Measurements from ENCODE around the gene ROCK2. TPM values are rescaled to one million over a fixed set of nuclear protein-coding genes. Genes with fewer than 3 reads are reported as not detected.

The ROCK2 gene
- polyA plus RNA-seq, 1 experiment: 6.0 TPM

GRCh38 chr2:11278219-11278618 is 66.2 kb downstream of the ROCK2 start:
- POLR2A ChIA-PET: no interaction called here
- CTCF ChIA-PET: no interaction called here

GRCh38 chr2:11275910-11276309 is 68.5 kb downstream of the ROCK2 start:
- Histone ChIP-seq H3K36me3 (ENCODE audit: control insufficient read depth, insufficient read depth, low read length) (no peaks in the 10 kb centered on the region), H3K27me3 (ENCODE audit: control insufficient read depth, insufficient read depth, low read length) (no peaks in the 10 kb centered on the region), H3K4me3 (ENCODE audit: low read depth, low read length) (no peak overlapping the region)
- CTCF ChIA-PET: no interaction called here
- DNase-seq (ENCODE audit: low read depth): no peak
- no peak for TF ChIP-seq CTCF (IDR thresholded peaks at IDR 0.05; ENCODE audit: insufficient read depth, low read depth, low read length)
- POLR2A ChIA-PET: no interaction called here

More at GRCh38 chr2:11278219-11278618, 66.2 kb downstream of the ROCK2 start:
- Histone ChIP-seq H3K27me3 (ENCODE audit: control insufficient read depth, insufficient read depth, low read length) (no peaks in the 10 kb centered on the region), H3K36me3 (ENCODE audit: control insufficient read depth, insufficient read depth, low read length) (no peaks in the 10 kb centered on the region), H3K4me3 (ENCODE audit: low read depth, low read length) (no peak overlapping the region)
- TF ChIP-seq CTCF (IDR thresholded peaks at IDR 0.05; ENCODE audit: insufficient read depth, low read depth, low read length): no peak
- DNase-seq (ENCODE audit: low read depth): no peak

- Histone ChIP-seq H3K27me3 (ENCODE audit: control insufficient read depth, insufficient read depth, low read length) (no peaks in the 10 kb centered on the region), H3K4me3 (ENCODE audit: low read depth, low read length) (no peak overlapping the region), H3K36me3 (ENCODE audit: control insufficient read depth, insufficient read depth, low read length) (no peaks in the 10 kb centered on the region; the same call in none of the 2 replicates)
- ChIA-PET CTCF (interaction anchor here (2.1 kb wide), 1 partner anchor 141 kb away, joined by 4 read pairs; no protein-coding TSS in a partner anchor), POLR2A (no interaction called here)
- no peak for TF ChIP-seq CTCF (IDR thresholded peaks at IDR 0.05; ENCODE audit: insufficient read depth, low read depth, low read length)
- DNase-seq (ENCODE audit: low read depth): no peak
Measured at GRCh38 chr2:11270891-11271290, 73.5 kb downstream of the ROCK2 start.

GRCh38 chr2:11267931-11268330 is 76.5 kb downstream of the ROCK2 start:
- CTCF ChIA-PET: no interaction called here
- POLR2A ChIA-PET: no interaction called here

GRCh38 chr2:11264818-11265217 is 79.6 kb downstream of the ROCK2 start:
- H3K4me3 ChIP-seq (ENCODE audit: low read depth, low read length): no peak overlapping the region
- no peak for TF ChIP-seq CTCF (IDR thresholded peaks at IDR 0.05; ENCODE audit: insufficient read depth, low read depth, low read length)
- CTCF ChIA-PET: no interaction called here
- no peaks in the 10 kb centered on the region; the same call in none of the 2 replicates for H3K36me3 ChIP-seq (ENCODE audit: control insufficient read depth, insufficient read depth, low read length)
- DNase-seq (ENCODE audit: low read depth): no peak
- POLR2A ChIA-PET: no interaction called here
- H3K27me3 ChIP-seq (ENCODE audit: control insufficient read depth, insufficient read depth, low read length): no peaks in the 10 kb centered on the region

More at GRCh38 chr2:11267931-11268330, 76.5 kb downstream of the ROCK2 start:
- no peak for TF ChIP-seq CTCF (IDR thresholded peaks at IDR 0.05; ENCODE audit: insufficient read depth, low read depth, low read length)
- H3K36me3 ChIP-seq (ENCODE audit: control insufficient read depth, insufficient read depth, low read length): no peaks in the 10 kb centered on the region; the same call in none of the 2 replicates
- no peaks in the 10 kb centered on the region for H3K27me3 ChIP-seq (ENCODE audit: control insufficient read depth, insufficient read depth, low read length)
- H3K4me3 ChIP-seq (ENCODE audit: low read depth, low read length): no peak overlapping the region
- no peak for DNase-seq (ENCODE audit: low read depth)
